HG03565 (cell line): ENCODE results near the gene NDUFB5.

Experiments used
- ATAC-seq: cut with Tn5 transposase; IDR thresholded peaks from one replicate; pipeline ENCODE4 v1.9.1; 2021; ENCODE audit warnings: mild to moderate bottlenecking, moderate library complexity; ENCODE audit not compliant: unreplicated experiment

The NDUFB5 gene

GRCh38 chr3:179676081-179676480 lies 71.5 kb downstream of the NDUFB5 start:
- ATAC-seq = no peak
